HG03025 (cell line): ENCODE measurements around the gene NT5C2.
"Not testable (repeated sequence)": the region's sequence is repeated elsewhere in the genome, so short reads cannot be mapped to it uniquely, and the experiment has no call there.

Source experiments
- ATAC-seq: cut with Tn5 transposase; IDR thresholded peaks from one replicate; pipeline ENCODE4 v1.9.1; 2021; ENCODE audit warnings: mild to moderate bottlenecking, moderate library complexity; ENCODE audit not compliant: unreplicated experiment, low FRiP score

Gene NT5C2

GRCh38 chr10:103193107-103193819, at the start of gene NT5C2:
NT5C2 (minus strand) TSS chr10:103193272; CDS start chr10:103174958, 18,314 bp downstream.
- peak; percentile 56 for ATAC-seq

- no peak for ATAC-seq
Measured at GRCh38 chr10:103241262-103242011, 48.4 kb upstream of the NT5C2 start.

GRCh38 chr10:103238506-103239252, 45.6 kb upstream of the NT5C2 start:
- no peak for ATAC-seq

- ATAC-seq: no peak
Measured at GRCh38 chr10:103235775-103236174, 42.7 kb upstream of the NT5C2 start.

DNA sequence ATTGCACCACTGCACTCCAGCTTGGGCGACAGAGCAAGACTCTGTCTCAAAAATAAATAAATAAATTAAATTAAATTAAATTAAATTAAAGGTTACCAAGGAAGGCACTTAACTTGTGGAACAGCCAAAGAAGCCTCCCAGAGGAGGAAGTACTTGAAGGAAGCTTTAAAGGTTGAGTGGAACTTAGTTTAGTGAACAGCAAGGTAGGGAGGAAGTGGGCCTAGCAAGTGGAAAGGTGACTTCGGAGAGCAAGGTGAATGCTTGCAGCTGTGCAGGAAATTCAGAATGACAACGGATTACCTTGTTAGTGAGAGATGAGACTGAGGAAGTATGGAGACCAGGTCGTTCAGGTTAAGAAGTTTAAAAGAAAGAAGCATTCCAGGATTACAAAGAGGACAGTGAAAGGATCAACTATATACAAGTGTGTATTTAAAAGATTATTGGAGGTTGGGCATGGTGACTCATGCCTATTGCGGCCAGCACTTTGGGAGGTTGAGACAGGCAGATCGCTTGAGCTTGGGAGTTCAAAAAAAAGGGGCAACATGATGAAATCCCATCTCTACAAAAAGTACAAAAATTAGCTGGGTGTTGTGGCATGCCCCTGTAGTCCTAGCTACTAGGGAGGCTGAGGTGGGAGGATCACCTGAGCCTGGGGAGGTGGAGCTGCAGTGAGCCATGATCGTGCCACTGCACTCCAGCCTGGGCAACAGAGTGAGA, 39.9 kb upstream of the NT5C2 start:
- no peak for ATAC-seq

DNA sequence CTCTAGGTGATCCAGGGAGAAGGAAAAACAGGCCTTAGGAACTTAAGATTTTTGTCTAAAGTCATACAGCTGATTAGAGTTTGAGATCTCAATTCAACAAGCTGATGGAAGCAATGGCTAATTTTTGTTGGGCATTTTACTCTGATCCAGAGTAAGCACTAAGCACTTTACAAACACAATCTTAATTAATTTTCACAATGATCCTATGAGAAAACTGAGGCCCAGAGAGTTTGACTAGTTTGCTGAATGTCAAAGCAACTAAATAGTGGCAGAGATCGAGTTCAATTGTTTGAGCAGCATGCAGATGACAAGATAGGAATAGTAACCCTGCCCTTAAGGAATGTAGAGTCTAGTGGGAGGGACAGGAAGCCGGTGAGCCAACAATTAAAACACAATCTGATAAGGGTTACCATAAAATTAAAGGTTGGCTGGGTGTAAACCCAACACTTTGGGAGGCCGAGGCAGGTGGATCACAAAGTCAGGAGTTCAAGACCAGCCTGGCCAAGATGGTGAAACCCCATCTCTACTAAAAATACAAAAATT, 39.1 kb upstream of the NT5C2 start:
- ATAC-seq: no peak

DNA sequence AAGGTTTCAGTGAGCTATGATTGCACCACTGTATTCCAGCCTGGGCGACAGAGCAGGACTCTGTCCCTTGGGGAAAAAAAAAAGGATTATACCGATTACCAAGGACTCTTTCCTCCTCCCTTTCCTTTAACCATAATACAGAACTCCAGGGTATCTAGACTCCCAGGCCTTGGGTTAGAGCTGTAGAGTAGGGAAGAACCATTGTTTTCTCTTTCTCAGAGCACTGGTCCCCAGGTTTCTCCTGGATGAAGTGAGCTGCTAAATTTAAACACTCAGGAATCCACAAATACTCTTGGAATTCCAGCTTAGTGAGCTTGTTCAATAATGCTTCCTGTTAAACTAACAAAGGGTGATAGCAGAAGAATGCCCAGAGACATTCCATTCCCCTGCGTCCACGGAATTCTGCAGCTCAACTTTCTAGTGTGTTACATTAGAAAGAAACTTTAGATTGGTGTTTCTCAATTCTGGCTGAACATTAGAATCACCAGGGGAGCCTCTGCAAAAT, 38.0 kb upstream of the NT5C2 start:
- ATAC-seq: no peak

- no peak for ATAC-seq
Measured at GRCh38 chr10:103227416-103227815, 34.3 kb upstream of the NT5C2 start.

DNA sequence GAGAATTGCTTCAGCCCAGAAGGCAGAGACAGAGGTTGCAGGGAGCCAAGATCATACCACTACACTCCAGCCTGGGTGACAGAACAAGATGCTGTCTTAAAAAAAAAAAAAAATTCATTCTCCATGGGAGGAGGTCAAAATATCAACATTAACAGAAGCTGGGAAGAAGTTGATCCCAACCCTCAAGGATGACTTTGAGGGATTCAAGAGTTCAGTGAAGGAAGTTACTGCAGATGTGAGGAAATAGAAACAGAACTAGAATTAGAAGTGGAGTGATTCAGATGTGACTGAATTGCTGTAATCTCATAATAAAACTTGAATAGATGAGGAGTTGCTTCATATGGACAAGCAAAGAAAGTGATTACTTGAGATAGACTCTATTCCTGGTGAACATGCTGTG, 32.9 kb upstream of the NT5C2 start:
- no peak for ATAC-seq

DNA sequence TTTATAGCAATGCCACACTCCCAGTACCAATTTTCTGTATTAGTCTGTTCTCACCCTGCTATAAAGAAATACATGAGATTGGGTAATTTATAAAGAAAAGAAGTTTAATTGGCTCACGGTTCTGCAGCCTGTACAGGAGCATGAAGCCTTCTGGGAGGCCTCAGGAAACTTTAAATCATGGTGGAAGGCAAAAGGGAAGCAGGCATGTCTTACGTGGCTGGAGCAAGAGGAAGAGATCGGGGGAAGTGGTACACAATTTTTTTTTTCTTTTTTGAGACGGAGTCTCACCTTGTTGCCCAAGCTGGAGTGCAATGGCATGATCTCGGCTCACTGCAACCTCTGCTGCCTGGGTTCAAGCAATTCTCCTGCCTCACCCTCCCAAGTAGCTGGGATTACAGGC, 31.6 kb upstream of the NT5C2 start:
- not testable (repeated sequence) for ATAC-seq

- no peak for ATAC-seq
Measured at GRCh38 chr10:103224133-103224532, 31.1 kb upstream of the NT5C2 start.

DNA sequence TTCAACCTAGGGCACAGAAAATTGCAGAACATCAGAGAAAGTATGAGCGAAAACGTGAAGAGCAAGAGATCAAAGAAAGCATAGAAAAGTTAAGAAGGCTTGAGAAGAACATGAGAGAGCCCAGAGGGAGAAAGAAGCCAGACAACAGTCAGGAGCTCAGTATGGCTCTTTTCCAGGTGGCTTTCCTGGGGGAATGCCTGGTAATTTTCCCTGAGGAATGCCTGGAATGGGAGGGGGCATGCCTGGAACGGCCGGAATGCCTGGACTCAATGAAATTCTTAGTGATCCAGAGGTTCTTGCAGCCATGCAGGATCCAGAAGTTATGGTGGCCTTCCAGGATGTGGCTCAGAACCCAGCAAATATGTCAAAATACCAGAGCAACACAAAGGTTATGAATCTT, 23.3 kb upstream of the NT5C2 start:
- not testable (repeated sequence) for ATAC-seq

DNA sequence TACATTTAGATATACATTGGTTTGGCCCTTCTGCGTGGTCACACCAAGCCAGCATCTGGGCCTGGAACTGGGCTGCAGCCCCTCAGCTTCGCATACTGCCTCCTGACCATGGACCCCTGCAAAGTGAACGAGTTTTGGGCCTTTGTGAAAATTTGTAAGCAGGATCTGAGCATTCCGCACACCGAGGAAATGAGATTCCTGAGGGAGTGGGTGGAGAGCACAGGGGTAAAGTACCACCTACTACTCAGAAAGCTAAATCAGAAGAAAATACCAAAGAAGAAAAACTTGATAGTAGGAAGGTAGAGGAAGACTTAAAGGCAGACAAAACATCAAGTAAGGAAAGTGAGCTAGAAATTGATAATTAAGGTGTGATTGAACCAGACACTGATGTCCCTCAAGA, 22.5 kb upstream of the NT5C2 start:
- ATAC-seq: no peak

GRCh38 chr10:103210262-103210661, 17.2 kb upstream of the NT5C2 start:
- not testable (repeated sequence) for ATAC-seq

DNA sequence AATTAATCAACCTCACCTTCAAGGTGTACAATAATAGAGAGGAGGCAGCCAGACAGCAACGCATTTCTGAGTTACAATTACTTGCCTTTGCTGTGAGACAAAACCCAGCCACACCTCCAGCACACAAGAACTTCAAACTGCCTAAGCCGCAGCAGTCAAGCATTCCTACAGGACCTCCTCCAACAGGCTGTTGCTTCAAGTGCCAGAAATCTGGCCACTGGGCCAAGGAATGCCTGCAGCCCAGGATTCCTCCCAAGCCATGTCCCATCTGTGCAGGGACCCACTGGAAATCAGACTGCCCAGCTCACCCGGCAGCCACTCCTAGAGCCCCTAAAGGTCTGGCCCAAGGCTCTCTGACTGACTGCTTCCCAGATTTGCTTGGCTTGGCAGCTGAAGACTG, 14.6 kb upstream of the NT5C2 start:
- not testable (repeated sequence) for ATAC-seq

- ATAC-seq: no peak
Measured at GRCh38 chr10:103207141-103207540, 14.1 kb upstream of the NT5C2 start.

DNA sequence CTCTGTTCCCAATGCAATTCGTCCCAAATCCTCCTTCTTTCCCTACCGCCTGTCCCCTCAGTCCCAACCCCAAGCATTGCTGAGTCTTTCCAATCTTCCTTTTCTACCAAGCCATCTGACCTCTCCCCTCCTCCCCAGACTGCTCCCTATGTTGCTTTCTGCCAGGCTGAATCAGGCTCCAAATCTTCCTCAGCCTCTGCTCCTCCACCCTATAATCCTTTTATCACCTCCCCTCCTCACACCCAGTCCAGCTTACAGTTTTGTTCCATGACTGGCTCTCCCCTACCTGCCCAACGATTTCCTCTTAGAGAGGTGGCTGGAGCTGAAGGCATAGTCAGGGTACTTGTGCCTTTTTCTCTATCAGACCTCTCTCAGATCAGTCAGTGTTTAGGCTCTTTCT, 13.6 kb upstream of the NT5C2 start:
- not testable (repeated sequence) for ATAC-seq

DNA sequence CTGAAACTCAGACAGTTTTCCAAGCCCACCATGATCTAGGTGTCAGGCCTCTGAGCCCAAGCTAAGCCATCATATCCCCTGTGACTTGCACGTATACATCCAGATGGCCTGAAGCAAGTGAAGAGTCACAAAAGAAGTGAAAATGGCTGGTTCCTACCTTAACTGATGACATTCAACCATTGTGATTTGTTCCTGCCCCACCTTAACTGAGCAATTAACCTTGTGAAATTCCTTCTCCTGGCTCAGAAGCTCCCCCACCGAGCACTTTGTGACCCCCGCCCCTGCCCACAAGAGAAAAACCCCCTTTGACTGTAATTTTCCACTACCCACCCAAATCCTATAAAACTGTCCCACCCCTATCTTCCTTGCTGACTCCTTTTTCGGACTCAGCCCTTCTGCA, 12.3 kb upstream of the NT5C2 start:
- ATAC-seq: not testable (repeated sequence)

- no peak for ATAC-seq
Measured at GRCh38 chr10:103204353-103205255, 11.5 kb upstream of the NT5C2 start.
